CD4-positive, alpha-beta T cell (primary cell): ENCODE data around the gene GAS2. TPM values are rescaled to one million over a fixed set of nuclear protein-coding genes. Genes with fewer than 3 reads are reported as not detected.

Source experiments
- ATAC-seq: fragments of 200-7000 bp; cut with Tn5 transposase; one replicate; pipeline ENCODE4 v1.10.0; 2022; ENCODE audit warnings: mild to moderate bottlenecking; ENCODE audit not compliant: poor library complexity
- CTCF ChIA-PET: fragments of 350-600 bp; sonication (Branson Sonifier 250); formaldehyde crosslinking; loops from one replicate; lab custom pipeline; 2021; ENCODE audit warnings: antibody characterized with exemption, inconsistent platforms; lab: Charles Lee
- POLR2A ChIA-PET: fragments of 350-600 bp; sonication (Branson Sonifier 250); formaldehyde crosslinking; loops from one replicate; lab custom pipeline; 2021; ENCODE audit warnings: antibody characterized with exemption, inconsistent platforms; lab: Charles Lee
- DNase-seq, 14 experiments: peaks; one replicate each; pipeline ENCODE4 v3.0.0-alpha.2; 2013 to 2020; ENCODE audit warnings: mixed read lengths in 2 of 14
- H3K27ac ChIP-seq, 2 donors: one replicate each; pipeline versions ENCODE4 v1.5.1 to v1.7.0; 2013; ENCODE audit warnings: low read length in 2 of 2, low read depth in 1 of 2, mild to moderate bottlenecking in 1 of 2
- H3K27me3 ChIP-seq, 2 experiments: 1 replicate in 1 of 2; 2 replicates in 1 of 2; pipeline versions ENCODE4 v1.6.1 to v1.7.0; 2013; ENCODE audit warnings: low read length in 2 of 2, control low read depth in 1 of 2, mild to moderate bottlenecking in 1 of 2, moderate library complexity in 1 of 2; ENCODE audit not compliant: insufficient read depth in 2 of 2, control insufficient read depth in 1 of 2
- H3K36me3 ChIP-seq: one replicate; pipeline ENCODE4 v1.6.1; 2013; ENCODE audit warnings: low read length, control low read depth; ENCODE audit not compliant: insufficient read depth
- H3K4me1 ChIP-seq: one replicate; pipeline ENCODE4 v1.6.1; 2013; ENCODE audit warnings: low read length, control low read depth; ENCODE audit not compliant: insufficient read depth
- H3K4me3 ChIP-seq: one replicate; pipeline ENCODE4 v1.5.1; 2013; ENCODE audit warnings: mild to moderate bottlenecking, low read length, moderate library complexity
- H3K9me3 ChIP-seq, 2 experiments: 1 replicate in 1 of 2; 2 replicates in 1 of 2; pipeline versions ENCODE4 v1.6.1 to v1.7.0; 2013; ENCODE audit warnings: low read length in 2 of 2, mild to moderate bottlenecking in 2 of 2, control low read depth in 1 of 2, moderate library complexity in 1 of 2; ENCODE audit not compliant: control insufficient read depth in 1 of 2, insufficient read depth in 1 of 2
- H3K27ac Mint-ChIP-seq: one replicate; pipeline ENCODE4 v1.8.0; 2020; ENCODE audit warnings: mixed read lengths
- H3K27me3 Mint-ChIP-seq: one replicate; pipeline ENCODE4 v1.8.0; 2021; ENCODE audit warnings: mixed read lengths
- H3K36me3 Mint-ChIP-seq: one replicate; pipeline ENCODE4 v1.8.0; 2021; ENCODE audit warnings: low read depth, mixed read lengths
- H3K4me1 Mint-ChIP-seq: one replicate; pipeline ENCODE4 v1.8.0; 2021; ENCODE audit warnings: low read depth, mixed read lengths
- H3K4me3 Mint-ChIP-seq: one replicate; pipeline ENCODE4 v1.8.0; 2020; ENCODE audit warnings: mild to moderate bottlenecking, mixed read lengths
- H3K9me3 Mint-ChIP-seq: one replicate; pipeline ENCODE4 v1.8.0; 2020; ENCODE audit warnings: mixed read lengths
- intact Hi-C, 2 experiments: fragments of 100-400 bp; cut with DNase I in 1 of 2; cut with micrococcal nuclease in 1 of 2; formaldehyde crosslinking; loops; one replicate each; pipeline versions ENCODE4 v1.15.1 to v1.9.0; 2023 to 2025; cut with DNase I, micrococcal nuclease
- total RNA-seq, 174 experiments: library from RNA in 2 of 174; stranded (reverse) in 2 of 174; gene quantifications; one replicate each; pipeline ENCODE4 v1.2.3 and lab custom pipeline; 2021 to 2026
- TF ChIP-seq, protein P1 (sequence below): fragments of 200-600 bp; IDR thresholded peaks from one replicate; pipeline ENCODE4 v1.8.0; 2022; ENCODE audit warnings: antibody characterized with exemption, mild to moderate bottlenecking

The GAS2 gene
- total RNA-seq, 2 experiments from 2014 or later = 2.2 to 2.9 TPM

DNA sequence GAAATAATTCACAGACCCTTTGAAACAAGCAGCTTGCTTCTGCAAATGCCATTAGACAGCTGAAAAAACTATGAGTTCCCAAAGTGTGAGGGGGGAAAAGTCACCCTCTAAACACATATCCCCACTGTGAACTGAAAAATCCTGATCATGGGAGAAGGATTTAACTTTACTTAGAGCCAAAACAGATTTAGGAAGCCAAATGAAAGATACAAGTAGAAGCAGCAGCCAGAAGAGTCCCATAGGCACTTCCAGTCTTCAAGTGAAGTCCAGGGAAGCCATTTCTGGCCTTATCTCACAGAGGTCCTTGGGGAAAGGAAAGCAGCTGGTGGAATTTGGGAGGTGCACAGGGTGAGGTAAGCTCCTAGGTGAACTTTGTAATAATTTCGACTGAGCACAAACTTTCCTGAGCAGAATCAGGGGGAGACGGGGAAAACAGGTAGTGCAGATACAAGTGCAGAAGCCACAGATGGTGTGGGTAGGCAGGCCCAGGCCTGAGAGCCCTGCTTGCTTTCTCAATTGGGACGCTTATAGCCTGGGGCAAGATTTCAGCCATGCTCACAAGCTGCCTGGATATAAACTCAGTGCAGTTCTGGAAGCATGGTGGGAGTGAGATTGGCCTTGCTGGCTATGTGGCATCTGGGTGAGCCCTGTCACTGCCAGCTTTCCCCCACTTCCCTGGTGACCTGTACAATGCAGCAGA is 44.8 kb downstream of the GAS2 start:
- no peak overlapping the region for H3K27ac Mint-ChIP-seq
- DNase-seq (no peak), ATAC-seq (no peak)
- H3K4me1 ChIP-seq = no peaks in the 10 kb centered on the region
- TF ChIP-seq, protein P1, sequence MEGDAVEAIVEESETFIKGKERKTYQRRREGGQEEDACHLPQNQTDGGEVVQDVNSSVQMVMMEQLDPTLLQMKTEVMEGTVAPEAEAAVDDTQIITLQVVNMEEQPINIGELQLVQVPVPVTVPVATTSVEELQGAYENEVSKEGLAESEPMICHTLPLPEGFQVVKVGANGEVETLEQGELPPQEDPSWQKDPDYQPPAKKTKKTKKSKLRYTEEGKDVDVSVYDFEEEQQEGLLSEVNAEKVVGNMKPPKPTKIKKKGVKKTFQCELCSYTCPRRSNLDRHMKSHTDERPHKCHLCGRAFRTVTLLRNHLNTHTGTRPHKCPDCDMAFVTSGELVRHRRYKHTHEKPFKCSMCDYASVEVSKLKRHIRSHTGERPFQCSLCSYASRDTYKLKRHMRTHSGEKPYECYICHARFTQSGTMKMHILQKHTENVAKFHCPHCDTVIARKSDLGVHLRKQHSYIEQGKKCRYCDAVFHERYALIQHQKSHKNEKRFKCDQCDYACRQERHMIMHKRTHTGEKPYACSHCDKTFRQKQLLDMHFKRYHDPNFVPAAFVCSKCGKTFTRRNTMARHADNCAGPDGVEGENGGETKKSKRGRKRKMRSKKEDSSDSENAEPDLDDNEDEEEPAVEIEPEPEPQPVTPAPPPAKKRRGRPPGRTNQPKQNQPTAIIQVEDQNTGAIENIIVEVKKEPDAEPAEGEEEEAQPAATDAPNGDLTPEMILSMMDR = no peak
- H3K36me3 ChIP-seq = no peaks in the 10 kb centered on the region
- no peaks in the 10 kb centered on the region for H3K27me3 Mint-ChIP-seq
- ChIA-PET CTCF (no interaction called here), POLR2A (no interaction called here)
- H3K27me3 ChIP-seq = no peaks in the 10 kb centered on the region
- peaks cover 6% of the 10 kb centered on the region for H3K9me3 Mint-ChIP-seq
- no peak overlapping the region for H3K27ac ChIP-seq
- H3K4me3 Mint-ChIP-seq = no peak overlapping the region
- no peak overlapping the region for H3K4me3 ChIP-seq
- intact Hi-C loops = no loop called here
- peaks cover 0 to 3% of the 10 kb centered on the region in 2 experiments for H3K9me3 ChIP-seq
- H3K4me1 Mint-ChIP-seq = no peaks in the 10 kb centered on the region
- H3K36me3 Mint-ChIP-seq = no peaks in the 10 kb centered on the region

DNA sequence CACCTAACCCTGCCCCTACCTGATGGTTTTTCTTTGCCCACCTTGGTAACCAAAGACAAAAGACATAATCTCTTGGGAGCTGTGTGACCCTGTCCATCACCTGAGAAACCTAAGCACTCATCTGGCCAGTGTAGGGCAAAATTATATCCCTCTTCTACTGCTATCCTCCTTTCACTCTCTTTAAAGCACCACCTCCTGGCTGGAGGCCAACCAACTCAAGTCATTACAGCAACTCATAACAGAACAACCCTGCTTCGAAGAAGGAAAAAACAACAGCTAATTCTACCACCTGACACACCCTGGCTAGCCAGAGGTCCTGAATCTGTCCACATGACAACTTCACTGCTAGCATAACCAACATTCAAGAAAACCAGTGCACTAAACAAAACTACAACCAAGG is 45.5 kb downstream of the GAS2 start:
- DNase-seq = no peak
- TF ChIP-seq, protein P1 = no peak
- POLR2A ChIA-PET = no interaction called here
- no peak overlapping the region for H3K4me3 Mint-ChIP-seq
- H3K4me1 Mint-ChIP-seq = no peaks in the 10 kb centered on the region
- Histone ChIP-seq H3K27ac (no peak overlapping the region), H3K4me3 (no peak overlapping the region), H3K4me1 (no peaks in the 10 kb centered on the region), H3K27me3 (no peaks in the 10 kb centered on the region), H3K9me3 (peaks cover 0 to 3% of the 10 kb centered on the region in 2 experiments), H3K36me3 (no peaks in the 10 kb centered on the region)
- no peaks in the 10 kb centered on the region for H3K36me3 Mint-ChIP-seq
- intact Hi-C loops = no loop called here
- no peak overlapping the region for H3K27ac Mint-ChIP-seq
- no peak for ATAC-seq
- CTCF ChIA-PET = no interaction called here
- H3K9me3 Mint-ChIP-seq = peaks cover 6% of the 10 kb centered on the region
- H3K27me3 Mint-ChIP-seq = no peaks in the 10 kb centered on the region

DNA sequence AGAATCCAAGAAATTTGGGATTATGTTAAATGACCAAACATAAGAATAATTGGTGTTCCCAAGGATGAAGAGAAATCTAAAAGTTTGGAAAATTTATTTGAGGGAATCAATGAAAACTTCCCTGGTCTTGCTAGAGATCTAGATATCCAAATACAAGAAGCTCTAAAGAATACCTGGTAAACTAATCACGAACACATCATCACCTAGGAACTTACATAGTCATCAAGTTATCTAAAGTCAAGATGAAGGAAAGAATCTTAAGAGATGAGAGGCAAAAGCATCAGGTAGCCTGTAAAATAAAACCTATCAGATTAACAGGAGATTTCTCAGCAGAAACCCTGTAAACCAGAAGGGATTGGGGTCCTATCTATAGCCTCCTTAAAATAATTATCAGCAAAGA is 46.9 kb downstream of the GAS2 start:
- no peaks in the 10 kb centered on the region for H3K36me3 Mint-ChIP-seq
- H3K9me3 Mint-ChIP-seq = peaks cover 4% of the 10 kb centered on the region
- no peaks in the 10 kb centered on the region for H3K4me1 ChIP-seq
- TF ChIP-seq, protein P1 = no peak
- no peaks in the 10 kb centered on the region for H3K27me3 Mint-ChIP-seq
- no peak overlapping the region for H3K4me3 Mint-ChIP-seq
- intact Hi-C loops = no loop called here
- H3K4me1 Mint-ChIP-seq = no peaks in the 10 kb centered on the region
- H3K27ac ChIP-seq = no peak overlapping the region
- H3K27ac Mint-ChIP-seq = no peak overlapping the region
- peaks cover 0 to 3% of the 10 kb centered on the region in 2 experiments for H3K9me3 ChIP-seq
- no peaks in the 10 kb centered on the region for H3K27me3 ChIP-seq
- DNase-seq (no peak), ATAC-seq (no peak)
- ChIA-PET POLR2A (no interaction called here), CTCF (no interaction called here)
- no peaks in the 10 kb centered on the region for H3K36me3 ChIP-seq
- H3K4me3 ChIP-seq = no peak overlapping the region
